ENCODE measurements around the gene NSRP1.
"Not testable (repeated sequence)": the region's sequence is repeated elsewhere in the genome, so short reads cannot be mapped to it uniquely, and the experiment has no call there.

The NSRP1 gene

GRCh38 chr17:30113213-30113612, 3.4 kb upstream of the NSRP1 start:
- Histone ChIP-seq H3K4me3 (no peak overlapping the region), H3K4me2 (0 out of 22 replicates have a peak overlapping the region, but pooled peaks of 1 of the 11 experiments have one; percentile 7), H3K27ac (no peak overlapping the region)

GRCh38 chr17:30116345-30116660, 313 bp upstream of the NSRP1 start:
- H3K4me3 ChIP-seq = peak overlapping the region; percentile 71 to 85 (median 75)
- H3K27me3 ChIP-seq = no peaks in the 10 kb centered on the region
- peaks cover 0 to 23% (median 4%) of the 10 kb centered on the region in 11 experiments; a peak in 11 of 22 replicates for H4K20me1 ChIP-seq
- peaks cover 22 to 33% (median 28%) of the 10 kb centered on the region in 11 experiments; a peak in 20 of 22 replicates for H3K36me3 ChIP-seq
- H3K4me1 ChIP-seq = peaks cover 20 to 37% (median 30%) of the 10 kb centered on the region in 10 experiments
- H3K27ac ChIP-seq = peak overlapping the region; percentile 94 to 99 (median 98)
- H3K9me3 ChIP-seq (replicated peaks in 1 of 11) = no peaks in the 10 kb centered on the region
- TF ChIP-seq Cebpa-rat (IDR thresholded peaks at IDR 0.05) = no peak
- peak overlapping the region; percentile 92 to 99 (median 97) for H3K9ac ChIP-seq
- H3K4me2 ChIP-seq = peak overlapping the region; percentile 67 to 84 (median 78)

More at GRCh38 chr17:30113213-30113612, 3.4 kb upstream of the NSRP1 start:
- Histone ChIP-seq H3K36me3 (peaks cover 0 to 2% (median 0%) of the 10 kb centered on the region in 11 experiments; a peak in 1 of 22 replicates), H3K27me3 (no peaks in the 10 kb centered on the region), H4K20me1 (no peaks in the 10 kb centered on the region), H3K4me1 (peaks cover 4 to 14% (median 9%) of the 10 kb centered on the region in 10 experiments; a peak in 19 of 20 replicates), H3K9me3 (replicated peaks in 1 of 11) (no peaks in the 10 kb centered on the region), H3K9ac (no peak overlapping the region)
- TF ChIP-seq Cebpa-rat (IDR thresholded peaks at IDR 0.05) = no peak

- H3K4me3 ChIP-seq = peak overlapping the region; percentile 71 to 85 (median 75)
- H3K36me3 ChIP-seq = peaks cover 25 to 45% (median 38%) of the 10 kb centered on the region in 11 experiments; a peak in 21 of 22 replicates
- H3K4me1 ChIP-seq = peaks cover 21 to 41% (median 30%) of the 10 kb centered on the region in 10 experiments
- H3K27ac ChIP-seq = peak overlapping the region; percentile 94 to 99 (median 98); a peak in 21 of 22 replicates
- TF ChIP-seq Cebpa-rat (IDR thresholded peaks at IDR 0.05) = no peak
- no peaks in the 10 kb centered on the region for H3K27me3 ChIP-seq
- peak overlapping the region; percentile 70 to 93 (median 80) for H3K4me2 ChIP-seq
- H3K9ac ChIP-seq = peak overlapping the region; percentile 92 to 99 (median 97)
- H3K9me3 ChIP-seq (replicated peaks in 1 of 11) = no peaks in the 10 kb centered on the region
- peaks cover 0 to 33% (median 13%) of the 10 kb centered on the region in 11 experiments; a peak in 17 of 22 replicates for H4K20me1 ChIP-seq
Observed at GRCh38 chr17:30117675-30118081, 1.1 kb downstream of the NSRP1 start.

- peaks cover 29 to 54% (median 47%) of the 10 kb centered on the region in 11 experiments; a peak in 21 of 22 replicates for H3K36me3 ChIP-seq
- peak overlapping the region in 5 of 10 experiments; percentile 72 to 83 (median 76); a peak in 6 of 20 replicates for H3K4me3 ChIP-seq
- H3K27me3 ChIP-seq; H3K9me3 ChIP-seq (replicated peaks in 1 of 11): not testable (repeated sequence)
- H3K4me2 ChIP-seq = peak overlapping the region; percentile 53 to 93 (median 77); a peak in 21 of 22 replicates
- H3K4me1 ChIP-seq = peaks cover 21 to 48% (median 31%) of the 10 kb centered on the region in 10 experiments
- peak overlapping the region in 6 of 11 experiments; percentile 3 to 98 (median 94); a peak in 8 of 22 replicates for H3K9ac ChIP-seq
- H4K20me1 ChIP-seq = peaks cover 6 to 43% (median 21%) of the 10 kb centered on the region in 11 experiments; a peak in 19 of 22 replicates
- H3K27ac ChIP-seq = peak overlapping the region in 1 of 11 experiments; percentile 19; a peak in 1 of 22 replicates
Observed at GRCh38 chr17:30118635-30119034, 2.0 kb downstream of the NSRP1 start.

GRCh38 chr17:30124273-30124796, 7.7 kb downstream of the NSRP1 start:
- Histone ChIP-seq H3K27ac (peak overlapping the region in 4 of 11 experiments; percentile 12 to 35 (median 30); a peak in 6 of 22 replicates), H3K36me3 (peaks cover 44 to 94% (median 80%) of the 10 kb centered on the region in 11 experiments), H3K4me1 (peaks cover 4 to 51% (median 15%) of the 10 kb centered on the region in 10 experiments; a peak in 19 of 20 replicates), H3K9ac (peak overlapping the region in 5 of 11 experiments; percentile 3 to 51 (median 15); a peak in 7 of 22 replicates), H3K4me3 (no peak overlapping the region), H3K27me3 (no peaks in the 10 kb centered on the region), H3K4me2 (peak overlapping the region in 3 of 11 experiments; percentile 53 to 66 (median 61); a peak in 6 of 22 replicates), H4K20me1 (peaks cover 37 to 82% (median 60%) of the 10 kb centered on the region in 11 experiments; a peak in 20 of 22 replicates), H3K9me3 (replicated peaks in 1 of 11) (no peaks in the 10 kb centered on the region)
- TF ChIP-seq Cebpa-rat (IDR thresholded peaks at IDR 0.05) = no peak

- Histone ChIP-seq H3K27ac (no peak overlapping the region), H3K4me2 (no peak overlapping the region), H3K4me1 (peaks cover 0 to 8% (median 2%) of the 10 kb centered on the region in 10 experiments; a peak in 7 of 20 replicates), H3K4me3 (no peak overlapping the region), H4K20me1 (peaks cover 21 to 83% (median 44%) of the 10 kb centered on the region in 11 experiments; a peak in 20 of 22 replicates), H3K27me3 (no peaks in the 10 kb centered on the region), H3K9me3 (replicated peaks in 1 of 11) (no peaks in the 10 kb centered on the region), H3K9ac (no peak overlapping the region), H3K36me3 (peaks cover 72 to 97% (median 86%) of the 10 kb centered on the region in 11 experiments)
- no peak for TF ChIP-seq Cebpa-rat (IDR thresholded peaks at IDR 0.05)
Observed at GRCh38 chr17:30130121-30130520, 13.5 kb downstream of the NSRP1 start.

- H3K9me3 ChIP-seq (replicated peaks in 1 of 11) = no peaks in the 10 kb centered on the region
- H3K36me3 ChIP-seq = peaks cover 71 to 98% (median 84%) of the 10 kb centered on the region in 11 experiments
- H3K27ac ChIP-seq = no peak overlapping the region
- 0 out of 20 replicates have a peak, but pooled peaks cover 0 to 2% (median 0%) of the 10 kb centered on the region in 10 experiments for H3K4me1 ChIP-seq
- no peak for TF ChIP-seq Cebpa-rat (IDR thresholded peaks at IDR 0.05)
- H3K4me2 ChIP-seq = no peak overlapping the region
- no peak overlapping the region for H3K4me3 ChIP-seq
- peaks cover 10 to 77% (median 29%) of the 10 kb centered on the region in 11 experiments; a peak in 17 of 22 replicates for H4K20me1 ChIP-seq
- no peak overlapping the region for H3K9ac ChIP-seq
- no peaks in the 10 kb centered on the region for H3K27me3 ChIP-seq
Observed at GRCh38 chr17:30132615-30133014, 16.0 kb downstream of the NSRP1 start.

GRCh38 chr17:30133197-30133596, 16.6 kb downstream of the NSRP1 start:
- Histone ChIP-seq H3K27ac (no peak overlapping the region), H4K20me1 (peaks cover 10 to 80% (median 32%) of the 10 kb centered on the region in 11 experiments; a peak in 17 of 22 replicates), H3K36me3 (peaks cover 66 to 98% (median 80%) of the 10 kb centered on the region in 11 experiments), H3K4me1 (0 out of 20 replicates have a peak, but pooled peaks cover 0 to 2% (median 0%) of the 10 kb centered on the region in 10 experiments), H3K9ac (no peak overlapping the region), H3K4me2 (no peak overlapping the region), H3K9me3 (replicated peaks in 1 of 11) (no peaks in the 10 kb centered on the region), H3K4me3 (no peak overlapping the region), H3K27me3 (no peaks in the 10 kb centered on the region)
- no peak for TF ChIP-seq Cebpa-rat (IDR thresholded peaks at IDR 0.05)

- Histone ChIP-seq H4K20me1 (peaks cover 10 to 87% (median 46%) of the 10 kb centered on the region in 11 experiments; a peak in 17 of 22 replicates), H3K4me1 (0 out of 20 replicates have a peak, but pooled peaks cover 0 to 2% (median 0%) of the 10 kb centered on the region in 10 experiments), H3K4me2 (no peak overlapping the region), H3K9ac (no peak overlapping the region), H3K36me3 (peaks cover 58 to 97% (median 81%) of the 10 kb centered on the region in 11 experiments), H3K27ac (no peak overlapping the region), H3K9me3 (replicated peaks in 1 of 11) (no peaks in the 10 kb centered on the region), H3K4me3 (no peak overlapping the region), H3K27me3 (no peaks in the 10 kb centered on the region)
- no peak for TF ChIP-seq Cebpa-rat (IDR thresholded peaks at IDR 0.05)
Observed at GRCh38 chr17:30134551-30134950, 17.9 kb downstream of the NSRP1 start.
